AG10803 (cell line): ENCODE results near the gene PSEN2.

Experiments
- DNase-seq: peaks from one replicate; pipeline ENCODE4 v3.0.0; 2010; ENCODE audit warnings: low read depth
- H3K4me3 ChIP-seq: 2 replicates; pipeline ENCODE4 v1.5.1; 2011; ENCODE audit warnings: mild to moderate bottlenecking, low read length, control low read depth
- CTCF ChIP-seq: conservative IDR thresholded peaks from 2 replicates; pipeline ENCODE4 v1.5.1; 2011; ENCODE audit warnings: mild to moderate bottlenecking, low read length, control low read depth, inconsistent platforms

PSEN2 gene

GRCh38 chr1:226938903-226939437 is 68.6 kb downstream of the PSEN2 start:
- peak overlapping the region; percentile 69 for H3K4me3 ChIP-seq
- DNase-seq = peak; percentile 49
- no peak for TF ChIP-seq CTCF

- peak overlapping the region; percentile 69 for H3K4me3 ChIP-seq
- TF ChIP-seq CTCF = no peak
- no peak for DNase-seq
Observed at GRCh38 chr1:226939438-226940028, 69.1 kb downstream of the PSEN2 start.

GRCh38 chr1:226940029-226940805 is 69.8 kb downstream of the PSEN2 start, which contains the start of gene COQ8A:
Gene COQ8A, plus strand, starts transcription at chr1:226940294. Its CDS starts 21,092 bp downstream, at chr1:226961386.
- TF ChIP-seq CTCF = no peak
- DNase-seq = peak; percentile 99
- H3K4me3 ChIP-seq = peak within 1 kb of the TSS; percentile 80

GRCh38 chr1:226940806-226941067 is 70.3 kb downstream of the PSEN2 start:
- peak overlapping the region; percentile 80 for H3K4me3 ChIP-seq
- no peak for TF ChIP-seq CTCF
- no peak for DNase-seq

GRCh38 chr1:226942392-226942791 is 72.0 kb downstream of the PSEN2 start:
- no peak for TF ChIP-seq CTCF
- no peak overlapping the region for H3K4me3 ChIP-seq
- DNase-seq = no peak

- no peak for DNase-seq
- no peak for TF ChIP-seq CTCF
- H3K4me3 ChIP-seq = no peak overlapping the region
Observed at GRCh38 chr1:226943156-226943555, 72.7 kb downstream of the PSEN2 start.

- no peak for TF ChIP-seq CTCF
- H3K4me3 ChIP-seq = no peak overlapping the region
Observed at GRCh38 chr1:226943927-226944326, 73.5 kb downstream of the PSEN2 start.

More at GRCh38 chr1:226943927-226944326, 73.5 kb downstream of the PSEN2 start:
- no peak for DNase-seq
